Vagina (tissue), 2 donors: ENCODE measurements around the gene FBN3.

Experiments used
- POLR2AphosphoS5 ChIP-seq, 2 donors: sonication (generic); formaldehyde crosslinking; IDR thresholded peaks; one replicate each; pipeline ENCODE4 v1.9.0; 2017; ENCODE audit warnings: antibody characterized with exemption in 2 of 2, mild to moderate bottlenecking in 2 of 2, low read depth in 1 of 2; ENCODE audit not compliant: insufficient read depth in 1 of 2
- TF ChIP-seq, protein P1 (sequence below), 3 experiments: fragments of 450-650 bp in 2 of 3; fragments of 200-600 bp in 1 of 3; sonication (generic) in 1 of 3; IDR thresholded peaks; one replicate each; pipeline ENCODE4 v1.5.1; 2017 to 2019; ENCODE audit warnings: antibody characterized with exemption in 3 of 3, mild to moderate bottlenecking in 2 of 3, moderate library complexity in 2 of 3

DNA sequence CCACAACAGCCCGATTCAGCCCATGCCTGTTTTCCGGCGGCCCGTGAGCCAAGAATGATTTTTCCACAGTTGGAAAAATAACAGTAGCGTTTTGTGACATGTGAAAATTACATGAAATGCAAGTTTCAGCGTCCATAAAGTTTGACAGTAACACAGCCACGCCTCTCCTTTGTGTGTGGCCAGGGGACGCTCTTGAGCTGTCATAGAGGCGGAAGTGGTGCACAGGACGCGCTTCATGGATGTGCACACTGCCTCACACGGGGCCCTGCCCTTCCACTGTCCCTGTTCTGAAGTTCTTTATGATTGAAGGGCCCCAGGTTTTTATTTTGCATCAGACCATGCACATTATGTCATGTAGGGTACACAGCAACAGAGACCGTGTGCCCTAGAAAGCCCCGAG lies 131.6 kb downstream of the FBN3 start:
- no peak for TF ChIP-seq POLR2AphosphoS5 (IDR thresholded peaks at IDR 0.05; ENCODE audit: insufficient read depth in 1 of 2, low read depth in 1 of 2)
- TF ChIP-seq, protein P1, sequence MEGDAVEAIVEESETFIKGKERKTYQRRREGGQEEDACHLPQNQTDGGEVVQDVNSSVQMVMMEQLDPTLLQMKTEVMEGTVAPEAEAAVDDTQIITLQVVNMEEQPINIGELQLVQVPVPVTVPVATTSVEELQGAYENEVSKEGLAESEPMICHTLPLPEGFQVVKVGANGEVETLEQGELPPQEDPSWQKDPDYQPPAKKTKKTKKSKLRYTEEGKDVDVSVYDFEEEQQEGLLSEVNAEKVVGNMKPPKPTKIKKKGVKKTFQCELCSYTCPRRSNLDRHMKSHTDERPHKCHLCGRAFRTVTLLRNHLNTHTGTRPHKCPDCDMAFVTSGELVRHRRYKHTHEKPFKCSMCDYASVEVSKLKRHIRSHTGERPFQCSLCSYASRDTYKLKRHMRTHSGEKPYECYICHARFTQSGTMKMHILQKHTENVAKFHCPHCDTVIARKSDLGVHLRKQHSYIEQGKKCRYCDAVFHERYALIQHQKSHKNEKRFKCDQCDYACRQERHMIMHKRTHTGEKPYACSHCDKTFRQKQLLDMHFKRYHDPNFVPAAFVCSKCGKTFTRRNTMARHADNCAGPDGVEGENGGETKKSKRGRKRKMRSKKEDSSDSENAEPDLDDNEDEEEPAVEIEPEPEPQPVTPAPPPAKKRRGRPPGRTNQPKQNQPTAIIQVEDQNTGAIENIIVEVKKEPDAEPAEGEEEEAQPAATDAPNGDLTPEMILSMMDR (IDR thresholded peaks at IDR 0.05), result no peak
